H9 (cell line): ENCODE measurements around the gene ZBTB43. TPM values are rescaled to one million over a fixed set of nuclear protein-coding genes. Genes with fewer than 3 reads are reported as not detected.

Experiments
- DNase-seq: peaks from one replicate; pipeline ENCODE4 v3.0.0-alpha.2; 2017
- H2AFZ ChIP-seq: one replicate; pipeline ENCODE4 v1.6.1; 2013; ENCODE audit warnings: mild to moderate bottlenecking, low read length, control low read depth, moderate library complexity
- H2AK5ac ChIP-seq: 2 replicates; pipeline ENCODE4 v1.6.1; 2013; ENCODE audit warnings: low read length, control low read depth, mixed read lengths; ENCODE audit not compliant: insufficient read length
- H2BK120ac ChIP-seq: one replicate; pipeline ENCODE4 v1.6.1; 2013; ENCODE audit warnings: low read depth, mild to moderate bottlenecking, low read length, control low read depth, inconsistent platforms; ENCODE audit not compliant: poor library complexity, severe bottlenecking
- H2BK12ac ChIP-seq: 2 replicates; pipeline ENCODE4 v1.6.1; 2013; ENCODE audit warnings: low read length, control low read depth, mixed read lengths, low read depth; ENCODE audit not compliant: insufficient read length
- H2BK15ac ChIP-seq: 2 replicates; pipeline ENCODE4 v1.6.1; 2013; ENCODE audit warnings: low read depth, low read length, control low read depth
- H2BK20ac ChIP-seq: one replicate; pipeline ENCODE4 v1.6.1; 2013; ENCODE audit warnings: low read depth, mild to moderate bottlenecking, low read length, control low read depth, inconsistent platforms; ENCODE audit not compliant: poor library complexity, severe bottlenecking
- H2BK5ac ChIP-seq: 2 replicates; pipeline ENCODE4 v1.6.1; 2013; ENCODE audit warnings: low read length, control low read depth, mixed read lengths; ENCODE audit not compliant: insufficient read length
- H3K14ac ChIP-seq: 2 replicates; pipeline ENCODE4 v1.6.1; 2013; ENCODE audit warnings: low read length, control low read depth; ENCODE audit not compliant: insufficient read depth
- H3K18ac ChIP-seq: 2 replicates; pipeline ENCODE4 v1.6.1; 2013; ENCODE audit warnings: low read depth, mild to moderate bottlenecking, mixed read lengths, low read length, control low read depth; ENCODE audit not compliant: insufficient read length
- H3K23ac ChIP-seq: 2 replicates; pipeline ENCODE4 v1.6.1; 2013; ENCODE audit warnings: low read length, control low read depth, mixed read lengths, low read depth; ENCODE audit not compliant: insufficient read length
- H3K23me2 ChIP-seq: 2 replicates; pipeline ENCODE4 v1.6.1; 2013; ENCODE audit warnings: low read depth, mild to moderate bottlenecking, mixed read lengths, low read length, control low read depth; ENCODE audit not compliant: insufficient read length, poor library complexity, severe bottlenecking
- H3K27ac ChIP-seq: 2 replicates; pipeline ENCODE4 v1.5.1; 2013; ENCODE audit warnings: low read length, control low read depth, mixed read lengths, low read depth; ENCODE audit not compliant: insufficient read length
- H3K27me3 ChIP-seq: 2 replicates; pipeline ENCODE4 v1.6.1; 2013; ENCODE audit warnings: low read length, control low read depth, inconsistent platforms; ENCODE audit not compliant: insufficient read depth
- H3K4ac ChIP-seq: 2 replicates; pipeline ENCODE4 v1.6.1; 2013; ENCODE audit warnings: low read depth, mild to moderate bottlenecking, control low read depth, inconsistent platforms, low read length, moderate library complexity
- H3K4me1 ChIP-seq: 2 replicates; pipeline ENCODE4 v1.6.1; 2013; ENCODE audit warnings: low read length, control low read depth, inconsistent platforms; ENCODE audit not compliant: insufficient read depth
- H3K4me2 ChIP-seq: 2 replicates; pipeline ENCODE4 v1.6.1; 2013; ENCODE audit warnings: low read length, control low read depth, mixed read lengths; ENCODE audit not compliant: insufficient read length, insufficient read depth
- H3K56ac ChIP-seq: 2 replicates; pipeline ENCODE4 v1.6.1; 2013; ENCODE audit warnings: low read depth, mild to moderate bottlenecking, mixed read lengths, low read length, control low read depth; ENCODE audit not compliant: insufficient read length
- H3K79me1 ChIP-seq: 2 replicates; pipeline ENCODE4 v1.6.1; 2013; ENCODE audit warnings: low read depth, mild to moderate bottlenecking, moderate library complexity, low read length, control low read depth, inconsistent platforms; ENCODE audit not compliant: insufficient read depth, poor library complexity, severe bottlenecking
- H3K79me2 ChIP-seq: 2 replicates; pipeline ENCODE4 v1.6.1; 2013; ENCODE audit warnings: low read length, control low read depth, inconsistent platforms; ENCODE audit not compliant: insufficient read depth
- H3K9ac ChIP-seq: 2 replicates; pipeline ENCODE4 v1.6.1; 2013; ENCODE audit warnings: low read length, control low read depth, mixed read lengths; ENCODE audit not compliant: insufficient read length; ENCODE audit errors: extremely low read depth
- H3K9me3 ChIP-seq: one replicate; pipeline ENCODE4 v1.6.1; 2013; ENCODE audit warnings: low read depth, low read length, inconsistent platforms; ENCODE audit not compliant: control insufficient read depth
- H3T11ph ChIP-seq: one replicate; pipeline ENCODE4 v1.6.1; 2013; ENCODE audit warnings: mild to moderate bottlenecking, low read length, control low read depth, inconsistent platforms
- H4K20me1 ChIP-seq: one replicate; pipeline ENCODE4 v1.6.1; 2013; ENCODE audit not compliant: control insufficient read depth, insufficient read length, insufficient read depth
- H4K5ac ChIP-seq: 2 replicates; pipeline ENCODE4 v1.6.1; 2013; ENCODE audit warnings: low read depth, mild to moderate bottlenecking, mixed read lengths, low read length, control low read depth; ENCODE audit not compliant: insufficient read length
- H4K8ac ChIP-seq: replicated peaks from 2 replicates; pipeline ENCODE4 v1.6.1; 2013; ENCODE audit warnings: low read length, control low read depth, mixed read lengths, low read depth; ENCODE audit not compliant: insufficient read length
- H4K91ac ChIP-seq: 2 replicates; pipeline ENCODE4 v1.6.1; 2013; ENCODE audit warnings: low read depth, mild to moderate bottlenecking, moderate library complexity, mixed read lengths, low read length, control low read depth; ENCODE audit not compliant: insufficient read length
- H3K27ac Mint-ChIP-seq, 3 experiments: 2 replicates in 2 of 3; 3 replicates in 1 of 3; pipeline ENCODE4 v1.8.0; 2020 to 2021; ENCODE audit warnings: mixed read lengths in 3 of 3, mild to moderate bottlenecking in 1 of 3, moderate library complexity in 1 of 3
- H3K27me3 Mint-ChIP-seq: 2 replicates; pipeline ENCODE4 v1.8.0; 2021; ENCODE audit warnings: low read depth, mild to moderate bottlenecking, moderate library complexity, mixed read lengths
- H3K36me3 Mint-ChIP-seq, 3 experiments: 2 replicates in 2 of 3; 3 replicates in 1 of 3; pipeline ENCODE4 v1.8.0; 2020 to 2021; ENCODE audit warnings: low read depth in 3 of 3, mixed read lengths in 3 of 3; ENCODE audit not compliant: insufficient read depth in 1 of 3
- H3K4me1 Mint-ChIP-seq, 2 experiments: 2 replicates each; pipeline ENCODE4 v1.8.0; 2020; ENCODE audit warnings: mixed read lengths in 2 of 2
- H3K4me3 Mint-ChIP-seq, 2 experiments: 2 replicates in 1 of 2; 3 replicates in 1 of 2; pipeline ENCODE4 v1.8.0; 2020 to 2021; ENCODE audit warnings: mild to moderate bottlenecking in 2 of 2, mixed read lengths in 2 of 2, moderate library complexity in 1 of 2
- H3K9me3 Mint-ChIP-seq, 2 experiments: 2 replicates in 1 of 2; 3 replicates in 1 of 2; pipeline ENCODE4 v1.8.0; 2020; ENCODE audit warnings: mild to moderate bottlenecking in 2 of 2, mixed read lengths in 2 of 2, moderate library complexity in 1 of 2
- CTCF ChIP-seq: fragments of 200-600 bp; sonication (generic); conservative IDR thresholded peaks from 3 replicates; pipeline ENCODE4 v1.8.0; 2021; ENCODE audit warnings: antibody characterized with exemption, mild to moderate bottlenecking
- WGBS: extraction: QIAGEN DNeasy Blood & Tissue Kit; methylation state at CpG from one replicate; pipeline ENCODE4 v1.1.7; 2013; ENCODE audit warnings: missing lambda C conversion rate, low lambda C conversion rate, mixed read lengths; ENCODE audit not compliant: insufficient read length; ENCODE audit errors: extremely low coverage; 5-methylcytosine and 5-hydroxymethylcytosine counted together
- total RNA-seq: library from RNA; stranded (reverse); gene quantifications from 2 replicates; pipeline ENCODE4 v1.2.1, GENCODE V29; 2021

ZBTB43 gene
- total RNA-seq, 1 experiment from 2014 or later, result 15.7 TPM

- H3K23ac ChIP-seq, result no peak overlapping the region
- H3K4me1 ChIP-seq, result no peaks in the 10 kb centered on the region
- H3K27ac Mint-ChIP-seq, result no peak overlapping the region
- H3K4me1 Mint-ChIP-seq, result no peaks in the 10 kb centered on the region; a peak in 1 of 4 replicates
- H3K36me3 Mint-ChIP-seq, result no peaks in the 10 kb centered on the region
- H3K18ac ChIP-seq, result no peak overlapping the region
- H3K9me3 Mint-ChIP-seq, result peaks cover 2 to 4% of the 10 kb centered on the region in 2 experiments; a peak in 2 of 5 replicates
- no peak overlapping the region for H4K91ac ChIP-seq
- no peak overlapping the region for H2BK12ac ChIP-seq
- no CpG with 5 or more reads among the region's 1 CpG for WGBS
- no peak overlapping the region for H2AFZ ChIP-seq
- DNase-seq, result no peak
- no peak overlapping the region for H3K56ac ChIP-seq
- no peaks in the 10 kb centered on the region for H3K9me3 ChIP-seq
- H3K9ac ChIP-seq, result no peak overlapping the region
- no peak overlapping the region for H4K5ac ChIP-seq
- no peak overlapping the region for H2BK120ac ChIP-seq
- no peaks in the 10 kb centered on the region for H3K79me2 ChIP-seq
- no peak overlapping the region for H3K4me3 Mint-ChIP-seq
- H3K4me2 ChIP-seq, result no peak overlapping the region
- no peak overlapping the region for H2AK5ac ChIP-seq
- H3K23me2 ChIP-seq, result no peaks in the 10 kb centered on the region
- no peak overlapping the region for H2BK5ac ChIP-seq
- H3K27ac ChIP-seq, result no peak overlapping the region
- no peaks in the 10 kb centered on the region for H3K27me3 ChIP-seq
- no peak for TF ChIP-seq CTCF
- H3K14ac ChIP-seq, result no peak overlapping the region
- no peak overlapping the region for H2BK20ac ChIP-seq
- no peak overlapping the region for H3K4ac ChIP-seq
- no peak overlapping the region for H3T11ph ChIP-seq
- H2BK15ac ChIP-seq, result no peak overlapping the region
- H3K79me1 ChIP-seq, result no peaks in the 10 kb centered on the region
- no peaks in the 10 kb centered on the region for H4K20me1 ChIP-seq
- H4K8ac ChIP-seq, result no peak overlapping the region
- H3K27me3 Mint-ChIP-seq, result peaks cover 28% of the 10 kb centered on the region
These were observed 5.8 kb upstream of the ZBTB43 start for GRCh38 chr9:126799034-126799433.
